DOHH2 (cell line): Measurements from ENCODE around the gene KBTBD2.

ENCODE experiments used
- H3F3A ChIP-seq: fragments of 200-600 bp; sonication (generic), shearing (Covaris generic); 2 replicates; pipeline ENCODE4 v1.6.0; 2016; ENCODE audit warnings: antibody characterized with exemption, mild to moderate bottlenecking; ENCODE audit not compliant: control insufficient read depth, insufficient read depth
- H3K27ac ChIP-seq: fragments of 200-600 bp; sonication (generic); 2 replicates; pipeline ENCODE4 v1.5.1; 2014; ENCODE audit warnings: low read depth, mild to moderate bottlenecking, low read length, moderate library complexity
- H3K27me3 ChIP-seq: fragments of 200-600 bp; sonication (generic); 2 replicates; pipeline ENCODE4 v1.6.1; 2014; ENCODE audit warnings: mild to moderate bottlenecking, low read length, mixed read lengths; ENCODE audit not compliant: control insufficient read depth
- H3K36me3 ChIP-seq: fragments of 200-600 bp; sonication (generic); 2 replicates; pipeline ENCODE4 v1.6.1; 2014; ENCODE audit warnings: mild to moderate bottlenecking, low read length, moderate library complexity, mixed read lengths; ENCODE audit not compliant: control insufficient read depth
- H3K4me1 ChIP-seq: fragments of 200-600 bp; sonication (generic); 2 replicates; pipeline ENCODE4 v1.6.1; 2014; ENCODE audit warnings: mild to moderate bottlenecking, low read length, mixed read lengths; ENCODE audit not compliant: control insufficient read depth
- H3K4me2 ChIP-seq: fragments of 200-600 bp; sonication (generic); 2 replicates; pipeline ENCODE4 v1.6.0; 2014; ENCODE audit warnings: mild to moderate bottlenecking, low read length, moderate library complexity
- H3K4me3 ChIP-seq: fragments of 200-600 bp; sonication (generic); 2 replicates; pipeline ENCODE4 v1.5.1; 2014; ENCODE audit warnings: mild to moderate bottlenecking, low read length, mixed read lengths
- H3K79me2 ChIP-seq: fragments of 200-600 bp; sonication (generic); 2 replicates; pipeline ENCODE4 v1.6.1; 2014; ENCODE audit warnings: mild to moderate bottlenecking, low read length, mixed read lengths; ENCODE audit not compliant: control insufficient read depth
- H3K9me2 ChIP-seq: fragments of 200-600 bp; sonication (generic); replicated peaks from 2 replicates; pipeline ENCODE4 v1.6.1; 2014; ENCODE audit warnings: mild to moderate bottlenecking, low read length, mixed read lengths; ENCODE audit not compliant: control insufficient read depth
- H3K9me3 ChIP-seq: fragments of 200-600 bp; sonication (generic); 2 replicates; pipeline ENCODE4 v1.6.1; 2014; ENCODE audit warnings: antibody characterized with exemption, low read length, mixed read lengths; ENCODE audit not compliant: control insufficient read depth, insufficient read depth
- H4K20me1 ChIP-seq: fragments of 200-600 bp; sonication (generic); 2 replicates; pipeline ENCODE4 v1.6.0; 2014; ENCODE audit warnings: low read depth, mild to moderate bottlenecking, antibody characterized with exemption, low read length, moderate library complexity; ENCODE audit not compliant: control insufficient read depth, insufficient read depth
- CTCF ChIP-seq: fragments of 200-600 bp; sonication (generic); IDR thresholded peaks from one replicate; pipeline ENCODE4 v1.5.1; 2014; ENCODE audit warnings: antibody characterized with exemption, mild to moderate bottlenecking, low read depth, low read length; ENCODE audit not compliant: poor library complexity, severe bottlenecking
- EZH2phosphoT487 ChIP-seq: fragments of 200-600 bp; sonication (generic); IDR thresholded peaks from 2 replicates; pipeline ENCODE4 v1.6.1; 2017; ENCODE audit warnings: borderline replicate concordance, mild to moderate bottlenecking, antibody characterized with exemption, low read length, moderate library complexity, mixed read lengths

KBTBD2 gene

GRCh38 chr7:32893722-32894121, 2.2 kb upstream of the KBTBD2 start:
- Histone ChIP-seq H3K4me3 (no peak overlapping the region), H4K20me1 (peaks cover 13% of the 10 kb centered on the region), H3K36me3 (peaks cover 13% of the 10 kb centered on the region), H3K4me2 (no peak overlapping the region), H3K4me1 (peaks cover 31% of the 10 kb centered on the region), H3K9me2 (no peaks in the 10 kb centered on the region), H3K27ac (no peak overlapping the region), H3K79me2 (peaks cover 23% of the 10 kb centered on the region), H3F3A (peaks cover 13% of the 10 kb centered on the region), H3K27me3 (0 out of 2 replicates have a peak, but pooled peaks cover 4% of the 10 kb centered on the region), H3K9me3 (no peaks in the 10 kb centered on the region)
- TF ChIP-seq EZH2phosphoT487 (no peak), CTCF (no peak)

- Histone ChIP-seq H3K79me2 (peaks cover 29% of the 10 kb centered on the region), H3K27me3 (0 out of 2 replicates have a peak, but pooled peaks cover 2% of the 10 kb centered on the region), H3K9me2 (no peaks in the 10 kb centered on the region), H4K20me1 (peaks cover 19% of the 10 kb centered on the region), H3K4me2 (peak overlapping the region; percentile 93), H3K9me3 (no peaks in the 10 kb centered on the region), H3F3A (peaks cover 13% of the 10 kb centered on the region), H3K4me3 (peak overlapping the region; percentile 82), H3K4me1 (peaks cover 36% of the 10 kb centered on the region), H3K36me3 (peaks cover 18% of the 10 kb centered on the region), H3K27ac (peak overlapping the region; percentile 90)
- TF ChIP-seq CTCF: no peak
- no peak for TF ChIP-seq EZH2phosphoT487
Observed at GRCh38 chr7:32893207-32893524, 1.6 kb upstream of the KBTBD2 start.

GRCh38 chr7:32892521-32893206, 1.1 kb upstream of the KBTBD2 start:
- Histone ChIP-seq H3K9me3 (no peaks in the 10 kb centered on the region), H3F3A (peaks cover 13% of the 10 kb centered on the region), H3K4me2 (peak overlapping the region; percentile 93), H3K27ac (peak overlapping the region; percentile 90), H3K4me3 (peak overlapping the region; percentile 82), H3K4me1 (peaks cover 41% of the 10 kb centered on the region), H4K20me1 (peaks cover 23% of the 10 kb centered on the region), H3K36me3 (peaks cover 23% of the 10 kb centered on the region), H3K9me2 (no peaks in the 10 kb centered on the region), H3K27me3 (0 out of 2 replicates have a peak, but pooled peaks cover 2% of the 10 kb centered on the region), H3K79me2 (peaks cover 34% of the 10 kb centered on the region)
- no peak for TF ChIP-seq EZH2phosphoT487
- no peak for TF ChIP-seq CTCF
